GM12873 (cell line): ENCODE measurements around the gene BRI3BP.

Experiments
- TF ChIP-seq, protein P1 (sequence below): IDR thresholded peaks from 2 replicates; pipeline ENCODE4 v1.5.1; 2012; ENCODE audit warnings: low read depth, mild to moderate bottlenecking, moderate library complexity, low read length, control low read depth; ENCODE audit not compliant: insufficient read depth; ENCODE audit errors: missing control alignments

BRI3BP gene

DNA sequence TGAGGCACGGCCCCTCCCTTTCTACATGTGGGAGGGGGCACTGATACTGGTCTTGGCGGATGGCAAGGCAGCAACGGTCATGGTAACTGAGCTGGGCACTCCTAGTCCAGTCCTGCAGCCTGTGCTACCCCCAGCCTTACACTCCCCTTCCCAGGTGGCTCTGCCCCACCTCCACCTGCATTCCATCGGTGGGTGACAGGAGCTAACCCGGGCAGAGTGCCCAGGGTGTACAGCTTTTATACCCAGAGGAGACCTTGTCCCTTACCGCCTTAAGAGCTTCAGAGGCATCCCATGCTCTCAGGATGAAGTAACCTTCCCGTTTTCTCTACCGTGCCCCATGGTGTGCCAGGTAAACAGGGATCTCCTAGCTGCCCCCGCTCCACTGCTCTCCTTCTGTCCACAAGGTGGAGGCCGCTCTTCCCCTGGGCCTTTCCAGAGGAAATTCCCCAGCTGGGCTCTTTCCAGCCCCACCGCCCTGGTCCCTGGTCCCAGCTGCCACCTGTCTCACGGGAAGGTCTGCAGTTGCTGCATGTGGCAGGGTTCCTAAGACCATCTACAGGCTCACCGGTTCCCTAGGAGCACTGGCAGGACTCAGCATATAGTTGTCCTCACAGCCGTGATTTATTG, 20.5 kb downstream of the BRI3BP start:
- TF ChIP-seq, protein P1, sequence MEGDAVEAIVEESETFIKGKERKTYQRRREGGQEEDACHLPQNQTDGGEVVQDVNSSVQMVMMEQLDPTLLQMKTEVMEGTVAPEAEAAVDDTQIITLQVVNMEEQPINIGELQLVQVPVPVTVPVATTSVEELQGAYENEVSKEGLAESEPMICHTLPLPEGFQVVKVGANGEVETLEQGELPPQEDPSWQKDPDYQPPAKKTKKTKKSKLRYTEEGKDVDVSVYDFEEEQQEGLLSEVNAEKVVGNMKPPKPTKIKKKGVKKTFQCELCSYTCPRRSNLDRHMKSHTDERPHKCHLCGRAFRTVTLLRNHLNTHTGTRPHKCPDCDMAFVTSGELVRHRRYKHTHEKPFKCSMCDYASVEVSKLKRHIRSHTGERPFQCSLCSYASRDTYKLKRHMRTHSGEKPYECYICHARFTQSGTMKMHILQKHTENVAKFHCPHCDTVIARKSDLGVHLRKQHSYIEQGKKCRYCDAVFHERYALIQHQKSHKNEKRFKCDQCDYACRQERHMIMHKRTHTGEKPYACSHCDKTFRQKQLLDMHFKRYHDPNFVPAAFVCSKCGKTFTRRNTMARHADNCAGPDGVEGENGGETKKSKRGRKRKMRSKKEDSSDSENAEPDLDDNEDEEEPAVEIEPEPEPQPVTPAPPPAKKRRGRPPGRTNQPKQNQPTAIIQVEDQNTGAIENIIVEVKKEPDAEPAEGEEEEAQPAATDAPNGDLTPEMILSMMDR = no peak

DNA sequence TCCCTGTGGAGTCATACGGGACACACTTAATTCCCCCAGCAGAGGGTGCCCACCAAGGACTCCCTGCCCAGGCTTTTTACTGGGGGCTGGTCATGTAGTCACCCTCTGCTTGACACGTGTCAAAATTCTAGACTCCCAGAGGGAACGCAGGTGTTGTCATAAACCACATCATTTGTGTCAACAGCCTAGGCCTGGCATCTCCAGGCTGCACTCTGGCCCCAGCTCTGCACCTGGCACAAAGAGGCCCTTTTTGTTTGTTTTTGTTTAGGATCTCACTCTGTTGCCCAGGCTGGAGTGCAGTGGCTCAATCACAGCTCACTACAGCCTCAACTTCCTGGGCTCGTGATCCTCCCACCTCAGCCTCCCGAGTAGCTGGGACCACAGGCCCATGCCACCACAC, 21.1 kb downstream of the BRI3BP start:
- TF ChIP-seq, protein P1 = no peak

DNA sequence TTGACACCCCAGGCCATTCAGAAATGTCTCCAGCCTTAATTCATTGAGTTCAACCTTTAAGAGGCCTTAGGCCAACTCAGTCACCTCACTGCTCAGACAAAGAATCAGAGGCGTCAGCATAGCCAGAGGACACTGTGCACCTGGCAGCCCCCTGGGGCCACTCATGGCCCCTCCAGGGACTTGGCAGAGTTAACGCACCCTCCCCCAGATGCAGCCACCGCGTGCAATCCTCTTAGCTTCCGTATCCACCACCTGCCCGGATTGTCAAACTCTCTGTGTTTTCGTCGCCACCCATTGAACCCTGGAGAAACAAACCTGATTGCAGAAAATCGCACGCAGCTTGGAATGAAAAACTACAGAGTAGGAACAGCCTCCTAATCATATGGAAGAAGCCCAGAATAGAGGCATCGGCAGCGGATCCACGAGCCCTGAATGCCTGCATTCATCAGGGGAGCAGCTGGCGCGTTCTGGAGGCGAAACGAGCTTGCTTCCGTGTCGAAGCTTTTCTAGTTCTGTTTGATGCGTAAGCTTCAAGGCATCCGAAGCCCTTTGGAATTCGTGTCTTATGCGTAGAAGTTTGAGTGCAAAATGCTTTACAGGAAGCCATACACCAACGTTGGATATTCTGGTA, 22.4 kb downstream of the BRI3BP start:
- TF ChIP-seq, protein P1 = no peak

DNA sequence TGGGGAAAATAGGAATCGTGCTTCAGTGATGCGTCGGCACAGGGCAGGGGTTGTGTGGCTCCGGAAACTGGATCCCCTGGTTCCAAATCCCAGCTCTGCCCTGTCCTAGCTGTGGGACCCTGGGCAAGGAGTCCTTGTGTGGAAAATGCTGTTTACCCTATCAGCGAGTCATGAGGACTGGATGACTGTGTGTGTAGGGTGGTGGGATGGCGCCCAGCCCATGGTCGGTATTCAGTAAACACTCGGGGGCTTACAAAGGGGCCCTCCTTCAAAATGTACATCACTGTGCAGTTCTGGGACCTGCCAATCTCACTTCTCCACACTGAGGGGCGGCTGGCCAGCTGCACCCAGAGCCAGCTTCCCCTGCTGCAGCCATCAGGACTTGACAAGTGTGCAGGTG, 24.4 kb downstream of the BRI3BP start:
- TF ChIP-seq, protein P1 = no peak

DNA sequence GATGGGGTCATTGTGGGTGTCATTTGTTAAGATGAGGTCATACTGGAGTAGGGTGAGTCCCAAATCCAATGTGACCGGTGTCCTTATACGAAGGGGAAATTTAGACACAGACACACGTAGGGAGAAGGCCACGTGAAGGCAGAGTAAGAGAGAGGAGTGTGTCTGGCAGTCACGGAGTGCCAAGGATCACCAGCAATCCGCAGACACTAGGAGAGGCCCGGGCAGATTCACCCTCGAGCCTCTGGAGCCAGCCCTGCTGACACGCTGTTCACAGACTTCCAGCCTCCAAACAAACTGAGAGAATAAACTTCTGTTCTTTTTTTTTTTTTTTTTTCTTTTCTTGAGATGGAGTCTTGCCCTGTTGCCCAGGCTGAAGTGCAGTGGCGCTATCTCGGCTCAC, 24.9 kb downstream of the BRI3BP start:
- TF ChIP-seq, protein P1 = no peak

DNA sequence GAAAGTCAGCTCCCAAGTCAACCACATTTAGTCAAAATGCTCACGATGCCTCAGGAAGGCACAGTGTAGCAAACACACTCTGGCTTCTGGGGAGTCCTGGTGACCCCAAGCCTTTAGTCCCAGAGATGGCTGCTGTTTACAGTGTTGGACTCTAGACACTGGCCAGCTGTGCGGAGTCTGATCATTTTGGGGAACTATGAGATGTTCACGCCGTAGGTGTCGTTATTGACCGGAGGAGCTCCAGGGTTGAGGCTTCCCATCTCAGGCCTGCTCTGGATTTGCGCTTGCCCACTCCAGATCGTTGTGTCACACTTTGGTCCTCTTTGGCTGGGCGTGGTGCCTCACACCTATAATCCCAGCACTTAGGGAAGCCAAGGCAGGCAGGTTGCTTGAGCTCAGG, 27.7 kb downstream of the BRI3BP start:
- TF ChIP-seq, protein P1 = no peak

DNA sequence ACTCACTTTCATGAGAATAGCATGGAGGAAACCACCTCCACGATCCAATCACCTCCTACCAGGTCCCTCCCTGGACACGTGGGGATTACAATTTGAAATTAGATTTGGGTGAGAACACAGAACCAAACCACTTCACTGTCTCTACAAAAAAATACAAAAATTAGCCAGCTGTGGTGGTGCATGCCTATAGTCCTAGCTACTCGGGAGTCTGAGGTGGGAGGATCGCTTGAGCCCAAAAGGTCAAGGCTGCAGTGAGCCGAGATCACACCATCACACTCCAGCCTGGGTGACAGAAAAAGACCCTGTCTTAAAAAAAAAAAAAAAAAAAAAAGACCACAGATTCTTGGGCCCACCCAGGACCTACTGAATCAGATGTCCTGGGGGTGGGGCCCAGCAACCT, 28.3 kb downstream of the BRI3BP start:
- TF ChIP-seq, protein P1 = no peak

DNA sequence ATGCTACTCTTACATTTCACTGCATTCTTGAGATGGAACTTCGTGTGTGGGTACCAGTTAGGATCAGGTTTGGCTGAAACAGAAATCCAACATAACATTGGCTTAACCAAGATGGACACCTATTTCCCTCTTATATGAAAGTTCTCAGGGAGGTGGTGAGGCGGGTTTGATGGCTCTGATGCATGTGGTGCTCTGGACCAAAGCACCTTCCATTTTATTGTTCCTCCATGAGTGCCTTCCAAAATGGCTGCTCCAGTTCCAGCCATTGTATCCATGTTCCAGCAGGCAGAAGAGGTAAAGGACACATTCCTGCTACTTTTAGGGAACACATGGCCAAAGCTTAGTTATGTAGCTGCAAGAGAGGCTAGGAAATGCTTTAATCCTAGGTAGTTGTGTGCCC, 29.6 kb downstream of the BRI3BP start:
- TF ChIP-seq, protein P1 = no peak
